ENCODE measurements around the gene ALDH6A1. TPM values are rescaled to one million over a fixed set of nuclear protein-coding genes. Genes with fewer than 3 reads are reported as not detected.
A peak's percentile ranks its signal among the peaks of the same experiment; 100 is the strongest.

ALDH6A1 gene
- polyA plus RNA-seq, 3 donors: 2.5 to 15.1 (median 8.8) TPM

GRCh38 chr14:74081491-74081890 lies 2.8 kb downstream of the ALDH6A1 start:
- Mint-ChIP-seq H3K4me1 (peaks cover 20% of the 10 kb centered on the region), H3K9me3 (no peaks in the 10 kb centered on the region), H3K4me3 (no peak overlapping the region), H3K27me3 (ENCODE audit: low read depth in 3 of 3) (peaks cover 0 to 3% (median 0%) of the 10 kb centered on the region in 3 donors), H3K27ac (no peak overlapping the region), H3K36me3 (no peaks in the 10 kb centered on the region)
- Histone ChIP-seq H3K9ac (ENCODE audit: insufficient read depth, low read length, poor library complexity, severe bottlenecking) (no peak overlapping the region), H3K36me3 (replicated peaks in 1 of 2; ENCODE audit: control insufficient read depth in 1 of 2, insufficient read depth in 2 of 2, low read length in 2 of 2) (no peaks in the 10 kb centered on the region), H3K27ac (ENCODE audit: low read depth in 1 of 2, low read length in 2 of 2) (no peak overlapping the region), H4K20me1 (ENCODE audit: insufficient read depth, low read length) (no peaks in the 10 kb centered on the region), H3K9me3 (replicated peaks in 1 of 2; ENCODE audit: control insufficient read depth in 1 of 2, insufficient read depth in 1 of 2, low read length in 2 of 2) (no peaks in the 10 kb centered on the region), H3K4me1 (ENCODE audit: control insufficient read depth in 1 of 2, insufficient read depth in 2 of 2, low read length in 2 of 2) (peaks cover 21 to 24% of the 10 kb centered on the region in 2 donors), H3K79me2 (ENCODE audit: insufficient read depth, low read length) (peaks cover 15% of the 10 kb centered on the region), H3K27me3 (ENCODE audit: control insufficient read depth in 2 of 2, insufficient read depth in 2 of 2, low read length in 2 of 2) (no peaks in the 10 kb centered on the region), H2AFZ (ENCODE audit: insufficient read depth, low read depth, low read length, poor library complexity, severe bottlenecking) (no peak overlapping the region), H3K4me2 (replicated peaks; ENCODE audit: extremely low read depth, low read length, poor library complexity, severe bottlenecking) (no peak overlapping the region), H3K4me3 (replicated peaks in 1 of 3; ENCODE audit: low read depth in 2 of 3, low read length in 3 of 3) (no peak overlapping the region)
- WGBS (ENCODE audit: insufficient coverage): 100% methylated on average over 2 of the region's 3 CpGs
- DNase-seq: no peak
- no peak for TF ChIP-seq CTCF (IDR thresholded peaks at IDR 0.05)
- intact Hi-C loops (cut with micrococcal nuclease): no loop called here

GRCh38 chr14:74080820-74081460 lies 3.3 kb downstream of the ALDH6A1 start:
- Mint-ChIP-seq H3K36me3 (no peaks in the 10 kb centered on the region), H3K4me1 (peaks cover 18% of the 10 kb centered on the region), H3K27ac (peak overlapping the region in 1 of 7 donors; percentile 31), H3K9me3 (no peaks in the 10 kb centered on the region), H3K4me3 (no peak overlapping the region), H3K27me3 (ENCODE audit: low read depth in 3 of 3) (peaks cover 0 to 3% (median 0%) of the 10 kb centered on the region in 3 donors)
- H3K79me2 ChIP-seq (ENCODE audit: insufficient read depth, low read length): peaks cover 9% of the 10 kb centered on the region
- WGBS (ENCODE audit: insufficient coverage): 100% methylated on average over 2 of the region's 4 CpGs
- no peak overlapping the region for H3K27ac ChIP-seq (ENCODE audit: low read depth in 1 of 2, low read length in 2 of 2)
- no peak overlapping the region for H3K4me3 ChIP-seq (replicated peaks in 1 of 3; ENCODE audit: low read depth in 2 of 3, low read length in 3 of 3)
- no peak overlapping the region for H3K9ac ChIP-seq (ENCODE audit: insufficient read depth, low read length, poor library complexity, severe bottlenecking)
- H3K4me1 ChIP-seq (ENCODE audit: control insufficient read depth in 1 of 2, insufficient read depth in 2 of 2, low read length in 2 of 2): peaks cover 15 to 18% of the 10 kb centered on the region in 2 donors
- intact Hi-C loops (cut with micrococcal nuclease): no loop called here
- TF ChIP-seq CTCF (IDR thresholded peaks at IDR 0.05): no peak
- no peak overlapping the region for H2AFZ ChIP-seq (ENCODE audit: insufficient read depth, low read depth, low read length, poor library complexity, severe bottlenecking)
- no peak overlapping the region for H3K4me2 ChIP-seq (replicated peaks; ENCODE audit: extremely low read depth, low read length, poor library complexity, severe bottlenecking)
- no peaks in the 10 kb centered on the region for H3K36me3 ChIP-seq (replicated peaks in 1 of 2; ENCODE audit: control insufficient read depth in 1 of 2, insufficient read depth in 2 of 2, low read length in 2 of 2)
- no peaks in the 10 kb centered on the region for H4K20me1 ChIP-seq (ENCODE audit: insufficient read depth, low read length)
- H3K9me3 ChIP-seq (replicated peaks in 1 of 2; ENCODE audit: control insufficient read depth in 1 of 2, insufficient read depth in 1 of 2, low read length in 2 of 2): no peaks in the 10 kb centered on the region
- no peaks in the 10 kb centered on the region for H3K27me3 ChIP-seq (ENCODE audit: control insufficient read depth in 2 of 2, insufficient read depth in 2 of 2, low read length in 2 of 2)
- DNase-seq: no peak

All from CD14-positive monocyte (primary cell).